Astrocyte of the cerebellum (primary cell): ENCODE data around the gene CNTNAP2.
A peak's percentile ranks its signal among the peaks of the same experiment; 100 is the strongest.

Source experiments
- DNase-seq: peaks from one replicate; pipeline ENCODE4 v3.0.0-alpha.2; 2011; ENCODE audit warnings: low read depth
- H3K4me3 ChIP-seq: 2 replicates; pipeline ENCODE4 v1.5.1; 2011; ENCODE audit warnings: mild to moderate bottlenecking, low read depth, low read length, moderate library complexity
- CTCF ChIP-seq: IDR thresholded peaks from 2 replicates; pipeline ENCODE4 v1.5.1; 2012; ENCODE audit warnings: low read length, low read depth, moderate library complexity, mild to moderate bottlenecking; ENCODE audit errors: missing control alignments
- in situ Hi-C: cut with HindIII; loops from 2 replicates; pipeline ENCODE4 v1.10.0; 2017; ENCODE audit warnings: low sequenced_read_pairs

Gene CNTNAP2

DNA sequence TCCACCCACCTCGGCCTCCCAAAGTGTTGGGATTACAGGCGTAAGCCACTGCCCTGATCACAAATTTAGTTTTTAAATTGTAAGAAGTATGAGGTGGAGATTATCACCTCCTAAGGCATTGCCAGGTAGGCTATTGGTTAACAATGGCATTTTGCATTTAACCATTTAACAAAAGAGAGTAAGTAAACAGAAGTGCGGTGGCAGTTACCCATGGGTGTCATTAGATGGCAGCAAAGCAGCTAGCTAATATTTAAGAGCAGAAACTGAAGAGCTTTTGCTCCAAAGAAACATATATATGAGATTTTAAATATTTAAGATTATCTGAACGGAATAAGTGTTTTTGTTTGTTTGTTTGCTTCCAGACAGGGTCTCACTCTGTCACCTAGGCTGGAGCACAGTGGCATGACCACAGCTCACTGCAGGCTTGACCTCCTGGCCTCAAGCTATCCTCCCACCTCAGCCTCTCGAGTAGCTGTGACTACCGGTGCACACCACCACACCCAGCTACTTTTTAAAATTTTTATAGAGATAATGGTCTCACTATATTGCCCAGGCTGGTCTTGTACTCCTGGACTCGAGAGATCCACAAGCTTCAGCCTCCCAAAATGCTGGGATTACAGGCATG is 2148.4 kb downstream of the CNTNAP2 start:
- in situ Hi-C loops, result no loop called here
- H3K4me3 ChIP-seq, result no peak overlapping the region
- peak; percentile 75 for TF ChIP-seq CTCF
- peak; percentile 12 for DNase-seq

DNA sequence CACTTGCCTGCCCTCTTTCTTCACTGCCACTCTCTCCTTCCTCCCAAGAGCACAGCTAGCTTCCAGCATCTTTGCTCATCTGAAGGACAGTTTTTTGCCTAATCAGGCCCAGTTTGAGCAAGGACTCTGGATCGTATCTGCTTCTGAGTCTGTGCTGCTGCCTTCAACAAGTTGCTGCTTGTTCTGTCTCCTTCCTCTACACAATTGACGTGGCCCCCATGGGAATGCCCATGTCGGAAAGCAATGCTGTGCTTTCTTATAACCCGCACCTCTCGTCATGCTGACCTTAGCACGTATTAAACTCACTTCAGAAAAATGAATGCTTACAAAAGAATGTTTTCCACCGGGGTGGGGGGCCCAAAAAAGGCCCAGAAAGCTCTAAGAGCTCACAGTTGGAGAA is 2149.3 kb downstream of the CNTNAP2 start:
- TF ChIP-seq CTCF, result no peak
- H3K4me3 ChIP-seq, result no peak overlapping the region
- DNase-seq, result no peak
- in situ Hi-C loops, result no loop called here

GRCh38 chr7:148266795-148267194 is 2150.2 kb downstream of the CNTNAP2 start:
- TF ChIP-seq CTCF, result no peak
- in situ Hi-C loops, result no loop called here
- DNase-seq, result no peak
- no peak overlapping the region for H3K4me3 ChIP-seq

- in situ Hi-C loops, result no loop called here
- H3K4me3 ChIP-seq, result no peak overlapping the region
- no peak for DNase-seq
- TF ChIP-seq CTCF, result no peak
Observed at GRCh38 chr7:148270576-148270975, 2154.0 kb downstream of the CNTNAP2 start.

- no peak for DNase-seq
- no peak for TF ChIP-seq CTCF
- in situ Hi-C loops, result no loop called here
- no peak overlapping the region for H3K4me3 ChIP-seq
Observed at GRCh38 chr7:148274118-148274517, 2157.5 kb downstream of the CNTNAP2 start.

DNA sequence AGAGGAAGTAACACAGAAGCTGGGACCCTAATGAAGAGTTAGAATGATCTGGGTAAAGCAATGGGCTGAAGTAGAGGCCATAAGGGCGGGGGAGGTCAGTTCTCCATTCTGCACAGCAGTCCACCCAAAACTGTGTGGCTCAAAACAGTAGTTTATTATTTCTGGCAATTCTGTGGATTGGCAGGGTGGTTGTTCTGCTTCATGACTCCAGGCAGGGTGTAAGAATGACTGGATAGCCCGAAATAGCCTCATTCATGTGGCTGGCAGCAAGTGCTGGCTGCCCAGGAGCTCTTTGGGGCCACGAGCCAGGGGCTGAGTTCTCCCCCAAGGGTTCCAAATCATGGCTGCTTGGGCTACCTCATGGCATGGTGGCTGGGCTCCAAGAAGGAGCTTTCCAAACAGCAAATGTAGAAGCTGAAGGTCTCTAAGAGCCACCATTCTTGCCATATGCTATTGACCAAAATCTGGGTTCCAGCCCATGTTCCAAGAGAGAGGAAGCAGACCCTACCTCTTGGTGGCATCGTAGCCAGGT is 2158.8 kb downstream of the CNTNAP2 start:
- no peak overlapping the region for H3K4me3 ChIP-seq
- TF ChIP-seq CTCF, result no peak
- DNase-seq, result no peak
- in situ Hi-C loops, result no loop called here
